ENCODE results near the gene PACRG. TPM values are rescaled to one million over a fixed set of nuclear protein-coding genes. Genes with fewer than 3 reads are reported as not detected.

Gene PACRG
- total and polyA plus RNA-seq, 2 experiments from 2014 or later, result 0.83 to 3.7 TPM

- peaks cover 21% of the 10 kb centered on the region for H3K4me1 ChIP-seq (ENCODE audit: low read depth)
- TF ChIP-seq, protein P1, sequence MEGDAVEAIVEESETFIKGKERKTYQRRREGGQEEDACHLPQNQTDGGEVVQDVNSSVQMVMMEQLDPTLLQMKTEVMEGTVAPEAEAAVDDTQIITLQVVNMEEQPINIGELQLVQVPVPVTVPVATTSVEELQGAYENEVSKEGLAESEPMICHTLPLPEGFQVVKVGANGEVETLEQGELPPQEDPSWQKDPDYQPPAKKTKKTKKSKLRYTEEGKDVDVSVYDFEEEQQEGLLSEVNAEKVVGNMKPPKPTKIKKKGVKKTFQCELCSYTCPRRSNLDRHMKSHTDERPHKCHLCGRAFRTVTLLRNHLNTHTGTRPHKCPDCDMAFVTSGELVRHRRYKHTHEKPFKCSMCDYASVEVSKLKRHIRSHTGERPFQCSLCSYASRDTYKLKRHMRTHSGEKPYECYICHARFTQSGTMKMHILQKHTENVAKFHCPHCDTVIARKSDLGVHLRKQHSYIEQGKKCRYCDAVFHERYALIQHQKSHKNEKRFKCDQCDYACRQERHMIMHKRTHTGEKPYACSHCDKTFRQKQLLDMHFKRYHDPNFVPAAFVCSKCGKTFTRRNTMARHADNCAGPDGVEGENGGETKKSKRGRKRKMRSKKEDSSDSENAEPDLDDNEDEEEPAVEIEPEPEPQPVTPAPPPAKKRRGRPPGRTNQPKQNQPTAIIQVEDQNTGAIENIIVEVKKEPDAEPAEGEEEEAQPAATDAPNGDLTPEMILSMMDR (IDR thresholded peaks at IDR 0.05; ENCODE audit: low read depth, low read length), result no peak
- DNase-seq (ENCODE audit: low read depth in 1 of 2, low spot score in 1 of 2), result no peak
- H3K9me3 ChIP-seq (ENCODE audit: low read depth), result no peaks in the 10 kb centered on the region
- no peak overlapping the region for H3K4me3 ChIP-seq
- no peaks in the 10 kb centered on the region for H3K27me3 ChIP-seq
- no peaks in the 10 kb centered on the region for H3K36me3 ChIP-seq
- no peak overlapping the region for H3K27ac ChIP-seq
Measured at GRCh38 chr6:163249651-163250101, 521.9 kb downstream of the PACRG start.

- H3K4me1 ChIP-seq (ENCODE audit: low read depth), result peaks cover 21% of the 10 kb centered on the region
- H3K36me3 ChIP-seq, result no peaks in the 10 kb centered on the region
- H3K9me3 ChIP-seq (ENCODE audit: low read depth), result no peaks in the 10 kb centered on the region
- no peak overlapping the region for H3K27ac ChIP-seq
- no peak for DNase-seq (ENCODE audit: low read depth in 1 of 2, low spot score in 1 of 2)
- H3K4me3 ChIP-seq, result no peak overlapping the region
- H3K27me3 ChIP-seq, result no peaks in the 10 kb centered on the region
- TF ChIP-seq, protein P1 (IDR thresholded peaks at IDR 0.05; ENCODE audit: low read depth, low read length), result no peak
Measured at GRCh38 chr6:163250116-163250515, 522.3 kb downstream of the PACRG start.

- H3K9me3 ChIP-seq (ENCODE audit: low read depth), result no peaks in the 10 kb centered on the region
- no peak overlapping the region for H3K4me3 ChIP-seq
- H3K27me3 ChIP-seq, result no peaks in the 10 kb centered on the region
- TF ChIP-seq, protein P1 (IDR thresholded peaks at IDR 0.05; ENCODE audit: low read depth, low read length), result no peak
- DNase-seq (ENCODE audit: low read depth in 1 of 2, low spot score in 1 of 2), result peak in 1 of 2 donors; percentile 12
- H3K4me1 ChIP-seq (ENCODE audit: low read depth), result peaks cover 16% of the 10 kb centered on the region
- H3K27ac ChIP-seq, result no peak overlapping the region
- H3K36me3 ChIP-seq, result no peaks in the 10 kb centered on the region
Measured at GRCh38 chr6:163252061-163252591, 524.4 kb downstream of the PACRG start.

GRCh38 chr6:163253556-163254213 is 525.9 kb downstream of the PACRG start:
- Histone ChIP-seq H3K4me1 (ENCODE audit: low read depth) (peaks cover 6% of the 10 kb centered on the region), H3K9me3 (ENCODE audit: low read depth) (no peaks in the 10 kb centered on the region), H3K27ac (no peak overlapping the region), H3K27me3 (no peaks in the 10 kb centered on the region), H3K4me3 (no peak overlapping the region), H3K36me3 (no peaks in the 10 kb centered on the region)
- no peak for DNase-seq (ENCODE audit: low read depth in 1 of 2, low spot score in 1 of 2)
- TF ChIP-seq, protein P1 (IDR thresholded peaks at IDR 0.05; ENCODE audit: low read depth, low read length), result no peak

GRCh38 chr6:163254341-163254835 is 526.6 kb downstream of the PACRG start:
- Histone ChIP-seq H3K27ac (no peak overlapping the region), H3K36me3 (no peaks in the 10 kb centered on the region)
- TF ChIP-seq, protein P1 (IDR thresholded peaks at IDR 0.05; ENCODE audit: low read depth, low read length), result no peak

More at GRCh38 chr6:163254341-163254835, 526.6 kb downstream of the PACRG start:
- Histone ChIP-seq H3K27me3 (no peaks in the 10 kb centered on the region), H3K9me3 (ENCODE audit: low read depth) (no peaks in the 10 kb centered on the region), H3K4me3 (no peak overlapping the region), H3K4me1 (ENCODE audit: low read depth) (peaks cover 6% of the 10 kb centered on the region)
- DNase-seq (ENCODE audit: low read depth in 1 of 2, low spot score in 1 of 2), result no peak

All from cardiac muscle cell (in vitro differentiated cells and primary cell).